Activated CD4-positive, alpha-beta T cell treated with anti-CD3 and anti-CD28 coated beads, Interleukin-2, Interleukin-6, amounts not matched to agents 100 ng/mL and 50 ng/mL, durations not matched to agents 16 hours and 8 hours (primary cell): ENCODE data around the gene LANCL2.
"Not testable (repeated sequence)": the region's sequence is repeated elsewhere in the genome, so short reads cannot be mapped to it uniquely, and the experiment has no call there.

Experiments used
- DNase-seq: peaks from one replicate; pipeline ENCODE4 v3.0.0-alpha.2; 2020

LANCL2 gene

DNA sequence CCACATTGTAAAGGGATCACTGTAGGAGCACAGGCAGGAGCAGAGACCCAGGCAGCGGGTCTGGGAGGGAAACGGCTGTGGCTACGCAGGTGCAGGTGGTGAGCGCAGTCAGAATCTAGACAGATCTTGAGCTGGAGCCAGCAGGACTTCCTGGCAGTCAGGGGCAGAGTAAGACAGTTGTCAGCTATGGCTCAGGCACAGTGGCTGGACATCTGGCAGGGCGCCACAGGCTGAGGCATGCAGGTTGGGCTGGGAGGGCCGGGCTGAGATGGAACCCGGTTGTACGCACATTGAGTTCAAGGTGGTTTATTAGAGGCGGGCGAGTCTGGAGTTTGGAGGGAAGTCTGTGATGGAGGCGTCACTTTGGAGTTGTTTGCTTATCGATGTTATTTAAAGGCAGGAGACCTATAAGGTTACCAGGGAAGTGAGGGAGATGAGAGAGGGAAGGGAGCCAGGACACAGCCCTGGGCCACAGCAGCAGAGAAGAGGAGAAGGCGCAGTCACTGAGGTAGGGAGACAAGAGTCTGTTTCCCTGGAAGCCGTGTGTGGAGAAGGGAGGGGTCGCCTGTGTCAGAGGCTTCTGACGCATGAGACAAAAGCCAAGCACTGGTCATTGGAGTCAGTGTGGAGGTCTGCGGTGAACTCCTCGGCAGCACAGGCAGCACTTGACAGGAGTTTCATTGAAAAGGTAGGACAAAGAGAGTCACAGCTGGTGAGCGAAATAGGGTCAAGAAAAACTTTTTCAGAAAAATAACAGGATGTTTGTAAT lies 73.8 kb downstream of the LANCL2 start:
- no peak for DNase-seq

DNA sequence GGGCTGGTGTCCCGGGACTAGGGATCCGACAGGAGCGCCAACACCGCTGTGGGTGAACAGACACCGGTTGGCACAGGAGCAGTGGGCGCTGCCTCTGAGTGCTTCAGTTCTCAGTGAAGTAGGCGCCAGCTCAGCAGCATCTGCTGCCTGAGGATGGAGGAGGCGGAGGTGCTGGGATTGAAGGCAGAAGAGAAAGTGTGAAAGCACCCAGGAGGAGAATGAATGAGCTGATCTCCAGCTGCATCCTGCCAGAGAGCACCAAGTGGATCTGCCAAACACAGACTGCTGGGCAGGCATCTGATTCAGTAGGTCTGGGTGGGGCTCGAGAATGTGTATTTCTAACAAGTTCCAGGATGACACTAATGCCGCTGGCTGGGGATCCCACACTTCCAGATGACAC lies 74.5 kb downstream of the LANCL2 start:
- DNase-seq: no peak

DNA sequence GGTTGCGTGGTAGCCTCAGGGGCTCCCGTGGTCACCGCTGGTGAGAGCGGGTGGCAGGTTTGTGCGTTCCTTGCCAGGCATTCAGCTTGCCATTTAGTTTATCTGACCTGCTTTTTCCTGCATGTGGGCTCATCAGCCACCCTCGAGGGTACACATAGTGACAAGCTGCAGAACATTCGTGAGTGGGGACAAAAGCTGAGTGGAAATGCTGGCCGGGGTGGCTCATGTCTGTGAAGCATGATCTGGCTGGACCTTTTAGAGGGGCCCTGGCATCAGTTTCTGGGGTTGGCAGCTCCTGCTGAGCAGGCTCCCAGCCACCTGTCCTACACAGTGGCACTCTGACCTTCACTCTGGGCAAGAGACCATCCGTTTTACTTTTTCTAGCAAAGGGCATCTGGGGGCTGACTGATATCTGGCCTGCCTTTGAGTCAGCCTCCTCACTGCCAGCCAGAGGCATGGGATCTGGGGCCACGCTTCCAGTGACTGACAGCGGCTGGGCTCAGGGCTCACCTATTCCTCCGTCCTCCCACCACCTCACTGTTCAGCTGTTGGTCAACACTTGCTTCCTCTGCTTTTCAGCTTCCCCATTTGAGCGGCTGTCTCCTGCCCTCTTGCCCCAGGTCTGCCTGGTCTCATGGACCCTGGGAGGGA lies 75.0 kb downstream of the LANCL2 start:
- DNase-seq: no peak

GRCh38 chr7:55441002-55441401 lies 75.9 kb downstream of the LANCL2 start:
- no peak for DNase-seq

- DNase-seq: no peak
Observed at GRCh38 chr7:55441774-55442522, 76.8 kb downstream of the LANCL2 start.

DNA sequence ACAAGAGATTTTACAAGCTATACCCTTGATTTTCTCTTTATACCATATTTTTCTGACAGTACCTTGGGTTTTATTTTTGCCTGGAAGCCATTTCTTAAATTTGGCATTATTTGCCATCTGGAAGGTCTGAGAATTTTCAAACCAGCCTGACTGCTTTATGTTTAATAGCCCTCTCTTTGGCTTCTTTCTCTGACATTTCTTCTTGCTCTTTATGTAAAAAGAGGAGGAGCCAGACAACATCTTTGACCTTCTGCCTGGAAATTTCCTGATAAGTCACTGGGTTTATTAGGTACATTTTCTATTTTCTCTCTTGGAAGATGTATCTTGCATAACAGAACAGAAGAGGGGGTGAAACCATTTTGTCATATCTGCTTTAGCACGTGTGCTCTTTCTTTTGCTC lies 79.6 kb downstream of the LANCL2 start:
- DNase-seq: no peak

GRCh38 chr7:55448526-55448925 lies 83.4 kb downstream of the LANCL2 start:
- DNase-seq: no peak

DNA sequence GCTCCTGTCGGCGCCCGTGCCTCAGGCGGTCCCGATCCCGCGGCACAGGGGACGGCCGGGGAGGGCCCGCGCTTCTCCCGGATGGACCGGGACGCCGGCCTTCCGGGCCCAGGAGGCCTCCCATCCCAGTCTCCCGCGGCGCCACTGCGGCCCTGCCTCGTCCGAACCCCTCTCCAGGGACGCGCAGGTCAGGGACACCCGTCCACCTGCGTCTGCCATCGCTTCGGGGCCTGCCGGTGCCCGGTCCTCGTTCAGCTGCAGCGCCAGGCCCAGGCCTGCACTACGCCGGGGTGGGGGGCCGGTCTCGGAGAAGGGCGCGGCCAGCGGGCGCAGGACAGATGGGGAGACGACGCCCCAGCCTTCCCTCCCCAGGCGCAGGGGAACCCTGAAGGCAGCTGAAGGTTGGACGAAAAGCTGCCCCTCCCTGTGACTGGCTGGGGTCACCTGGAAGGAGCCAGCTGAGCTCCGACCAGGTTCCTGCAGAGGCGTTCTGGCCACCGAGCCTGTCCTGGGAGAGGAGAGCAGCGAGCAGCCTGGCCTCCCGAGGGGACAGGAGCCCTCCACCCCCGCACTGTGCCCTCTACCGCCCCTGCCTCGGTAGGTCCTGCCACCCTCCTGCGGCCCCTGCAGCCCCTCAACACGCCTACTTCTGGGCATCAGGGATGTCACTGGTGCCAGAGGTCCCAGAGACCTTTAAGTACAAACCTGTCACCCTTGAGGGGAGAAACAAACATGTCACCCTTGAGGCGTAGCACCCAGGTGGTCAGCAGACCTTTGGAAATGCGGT lies 84.3 kb downstream of the LANCL2 start:
- no peak for DNase-seq

GRCh38 chr7:55449992-55450535 lies 84.9 kb downstream of the LANCL2 start:
- no peak for DNase-seq

GRCh38 chr7:55452971-55453370 lies 87.8 kb downstream of the LANCL2 start:
- no peak for DNase-seq

DNA sequence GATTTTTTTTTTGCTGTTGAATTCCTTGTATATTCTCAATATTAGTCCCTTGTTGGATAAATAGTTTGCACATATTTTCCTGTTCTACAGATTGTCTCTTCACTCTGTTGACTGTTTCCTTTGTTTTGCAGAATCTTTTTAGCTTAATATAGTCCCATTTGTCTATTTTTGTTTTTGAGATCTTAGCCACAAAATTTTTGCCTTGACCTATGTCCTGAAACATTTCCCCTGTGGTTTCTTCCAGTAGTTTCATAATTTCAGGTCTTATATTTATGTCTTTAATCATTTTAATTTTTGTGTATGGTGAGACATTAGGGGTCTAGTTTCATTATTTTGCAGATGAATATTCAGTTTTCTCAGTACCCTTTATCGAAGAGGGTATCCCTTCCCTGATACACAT lies 92.7 kb downstream of the LANCL2 start:
- no peak for DNase-seq

DNA sequence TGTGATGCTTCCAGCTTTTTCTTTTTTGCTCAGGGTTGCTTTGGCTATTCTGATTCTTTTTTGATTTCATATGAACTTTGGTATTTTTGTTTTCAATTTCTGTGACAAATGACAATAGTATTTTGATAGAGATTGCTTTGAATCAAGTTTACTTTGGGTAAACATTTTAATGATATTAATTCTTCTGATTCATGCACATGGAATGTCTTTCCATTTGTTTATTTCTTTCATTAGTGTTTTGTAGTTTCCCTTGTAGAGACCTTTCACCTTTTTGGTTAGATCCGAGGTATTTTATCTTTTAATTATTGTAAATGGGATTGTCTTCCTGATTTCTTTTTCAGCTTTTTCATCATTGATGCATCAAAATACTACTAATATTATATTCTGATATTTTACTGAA lies 93.2 kb downstream of the LANCL2 start:
- DNase-seq: no peak

DNA sequence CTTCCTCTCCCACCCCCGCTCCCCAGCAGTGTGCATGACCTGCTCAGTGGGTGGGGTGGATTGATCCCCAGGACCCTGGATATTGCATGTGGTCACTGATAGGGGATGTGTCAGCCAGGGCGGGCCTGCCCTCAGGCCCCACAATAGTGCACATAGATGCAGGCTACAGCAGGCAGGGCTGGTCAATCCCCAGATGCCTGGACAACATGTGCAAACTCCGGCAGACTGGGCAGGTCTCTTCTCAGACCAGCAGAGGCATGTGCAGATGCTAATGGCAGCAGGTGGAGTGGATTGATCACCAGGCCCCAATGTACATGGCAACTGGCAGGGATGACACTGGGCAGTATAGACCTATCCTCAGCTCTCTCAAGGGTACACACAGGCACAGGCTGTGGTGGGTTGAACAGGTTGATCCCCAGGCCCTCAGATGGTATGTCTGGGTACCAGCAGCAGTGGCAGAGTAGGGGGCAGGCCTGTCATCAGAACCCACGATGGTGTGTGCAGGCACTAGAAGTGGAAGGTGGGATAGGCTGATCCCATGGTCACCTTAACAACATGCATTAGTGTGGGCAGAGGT lies 98.6 kb downstream of the LANCL2 start:
- DNase-seq: no peak

DNA sequence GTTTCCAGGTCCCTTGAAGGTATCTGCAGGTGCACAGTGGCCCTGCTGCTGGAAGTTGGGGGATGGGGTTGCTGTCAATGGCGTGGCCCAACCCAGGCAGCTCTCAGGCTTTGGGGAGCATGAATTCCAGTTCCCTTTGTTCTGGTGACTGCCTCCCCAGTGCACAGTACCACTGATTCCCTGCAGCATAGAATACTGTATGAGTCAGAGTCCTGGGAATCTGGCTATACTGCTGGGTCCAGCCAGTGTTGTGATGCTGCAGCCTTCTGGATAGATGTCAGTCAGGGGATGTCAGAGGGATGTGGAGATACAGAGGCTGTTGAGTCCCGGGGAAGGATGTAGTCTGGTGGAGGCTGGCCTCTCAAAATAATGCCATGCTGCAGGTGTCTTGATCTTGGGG lies 99.3 kb downstream of the LANCL2 start:
- DNase-seq: no peak

DNA sequence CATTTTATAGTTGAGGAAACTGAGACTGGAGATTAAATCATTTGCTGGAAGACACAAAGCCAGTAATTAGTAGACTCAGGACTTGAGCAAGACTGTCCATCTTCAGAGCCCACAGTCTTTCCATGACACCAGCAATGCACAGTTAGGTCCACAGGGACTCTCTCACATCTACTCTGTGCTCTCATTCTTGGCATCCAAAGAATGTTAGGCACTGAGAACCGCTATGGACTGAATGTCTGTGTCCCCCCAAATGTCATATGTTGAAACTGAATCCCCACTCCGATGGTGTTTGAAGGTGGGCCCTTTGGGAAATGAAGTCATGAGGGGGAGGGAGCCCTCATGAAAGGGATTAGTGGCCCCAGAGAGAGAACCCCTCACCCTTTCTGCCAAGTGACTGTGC lies 100.6 kb downstream of the LANCL2 start:
- DNase-seq: no peak

- no peak for DNase-seq
Observed at GRCh38 chr7:55467047-55467593, 102.0 kb downstream of the LANCL2 start.

DNA sequence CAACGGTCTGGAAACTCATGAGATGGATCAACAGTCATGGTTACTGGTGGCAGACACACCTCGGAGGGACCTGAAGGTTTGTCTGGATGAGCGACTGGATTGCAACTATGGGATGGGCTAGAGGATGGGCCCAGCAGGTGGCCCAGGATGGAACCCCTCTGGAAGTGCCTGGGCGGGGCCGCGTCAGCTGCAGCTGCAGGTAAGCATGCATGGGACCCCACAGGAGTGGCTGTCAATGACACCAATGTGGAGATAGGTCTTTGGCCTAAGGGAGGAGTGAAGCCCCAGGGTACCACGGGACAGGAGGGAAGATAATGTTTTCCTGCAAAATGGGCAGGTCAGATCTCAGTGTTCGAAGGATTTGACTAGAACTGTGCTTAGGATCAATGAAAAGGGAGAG lies 103.4 kb downstream of the LANCL2 start:
- DNase-seq: no peak

DNA sequence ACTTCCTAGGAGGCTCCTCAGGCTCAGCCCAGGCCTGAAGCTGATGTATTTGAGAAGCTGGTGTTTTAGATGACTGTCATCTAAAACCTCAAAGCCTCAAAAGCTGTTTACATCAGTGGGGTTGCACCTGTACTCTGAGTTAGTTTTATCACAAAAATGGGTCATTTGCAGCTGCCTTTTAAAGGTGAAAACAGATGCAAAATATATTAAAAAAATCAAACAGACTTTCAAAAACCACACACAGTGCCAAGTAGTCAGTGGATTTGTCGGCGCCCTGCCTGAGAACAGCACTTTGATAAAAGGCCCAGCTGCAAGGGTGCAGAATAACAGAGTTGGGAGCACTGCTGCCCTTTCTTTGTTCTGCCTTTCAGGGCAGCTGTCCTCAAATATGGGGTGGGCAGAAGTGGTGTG lies 104.1 kb downstream of the LANCL2 start:
- DNase-seq: no peak

DNA sequence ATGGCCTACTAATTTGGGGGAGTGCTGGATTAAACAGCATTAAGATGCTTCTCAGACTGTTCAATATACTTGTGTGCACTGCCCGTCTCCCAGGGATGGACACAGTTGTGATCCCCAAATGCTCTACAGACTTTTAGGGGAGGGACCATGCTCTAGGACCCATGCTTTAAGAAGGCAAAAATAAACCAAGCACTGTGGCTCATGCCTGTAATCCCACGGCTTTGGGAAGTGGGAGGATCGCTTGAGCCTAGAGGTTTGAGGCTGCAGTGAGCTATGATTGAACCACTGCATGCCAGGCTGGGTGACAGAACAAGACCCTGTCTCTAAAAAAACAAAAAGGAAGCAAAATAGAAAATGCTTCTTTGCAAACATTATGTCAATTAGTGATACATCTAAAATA lies 104.6 kb downstream of the LANCL2 start:
- no peak for DNase-seq

DNA sequence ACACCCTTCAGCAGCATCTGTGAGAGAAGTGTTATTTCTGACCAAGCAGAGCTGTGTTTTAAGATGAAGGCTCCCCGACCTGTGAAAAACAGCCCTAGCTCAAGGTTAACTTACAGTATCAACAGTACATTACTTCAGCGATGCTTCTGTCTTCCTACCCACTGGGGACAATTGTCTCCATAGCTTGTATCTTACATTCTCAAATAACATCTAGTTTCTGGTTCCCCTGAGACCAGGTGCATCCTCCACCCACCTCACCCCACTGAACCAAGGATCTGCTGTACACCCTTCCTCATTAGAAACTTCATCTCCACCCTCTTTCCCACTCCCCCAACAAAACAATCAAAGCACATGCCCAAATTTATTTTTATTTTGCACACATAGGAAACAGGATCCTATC lies 105.1 kb downstream of the LANCL2 start:
- no peak for DNase-seq

DNA sequence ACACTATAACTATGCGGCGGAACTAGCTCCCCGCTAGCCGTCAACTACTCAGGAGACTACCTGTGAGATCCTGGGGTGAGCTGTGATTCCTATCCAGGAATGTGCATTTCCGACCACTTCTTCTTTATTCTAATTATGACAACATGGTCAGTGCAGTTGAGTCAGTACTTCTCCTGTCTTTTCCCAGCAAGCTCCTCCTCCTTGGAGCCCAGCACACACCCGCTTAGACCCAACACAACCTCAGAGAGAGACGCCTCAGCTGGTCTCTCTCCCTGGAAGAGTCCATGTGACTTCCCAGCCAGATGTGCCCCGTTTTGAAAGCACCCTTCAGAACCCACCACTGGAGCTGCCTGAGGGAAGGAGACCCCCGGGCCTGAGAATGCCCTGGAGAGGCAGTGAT lies 106.5 kb downstream of the LANCL2 start:
- DNase-seq: not testable (repeated sequence)

DNA sequence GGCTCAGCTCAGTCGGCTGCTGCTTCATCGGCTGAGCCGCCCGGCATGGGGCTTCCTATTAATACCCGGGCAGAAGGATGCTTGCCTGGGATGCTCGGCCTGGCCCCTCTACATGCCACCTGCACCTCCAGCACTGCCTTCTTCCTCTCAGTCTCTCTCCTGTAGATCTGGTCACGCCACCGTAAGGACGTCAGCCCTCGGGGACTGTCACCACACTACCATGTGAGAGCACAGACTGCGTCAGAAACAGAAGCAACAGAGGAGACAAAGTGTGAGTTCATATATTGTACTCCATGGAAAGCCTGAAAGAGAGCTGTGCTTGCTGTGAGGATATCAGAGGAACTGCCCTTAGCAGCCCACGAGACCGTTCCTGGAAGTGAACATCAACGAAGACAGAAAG lies 107.3 kb downstream of the LANCL2 start:
- not testable (repeated sequence) for DNase-seq
